OCI-M2 (cell line): ENCODE data around the gene SRPK3.
"Not testable (repeated sequence)": the region's sequence is repeated elsewhere in the genome, so short reads cannot be mapped to it uniquely, and the experiment has no call there.

Source experiments
- DNase-seq: peaks from one replicate; lab custom pipeline; 2025; ENCODE audit not compliant: unreplicated experiment; lab: John Stamatoyannopoulos, UW

SRPK3 gene

DNA sequence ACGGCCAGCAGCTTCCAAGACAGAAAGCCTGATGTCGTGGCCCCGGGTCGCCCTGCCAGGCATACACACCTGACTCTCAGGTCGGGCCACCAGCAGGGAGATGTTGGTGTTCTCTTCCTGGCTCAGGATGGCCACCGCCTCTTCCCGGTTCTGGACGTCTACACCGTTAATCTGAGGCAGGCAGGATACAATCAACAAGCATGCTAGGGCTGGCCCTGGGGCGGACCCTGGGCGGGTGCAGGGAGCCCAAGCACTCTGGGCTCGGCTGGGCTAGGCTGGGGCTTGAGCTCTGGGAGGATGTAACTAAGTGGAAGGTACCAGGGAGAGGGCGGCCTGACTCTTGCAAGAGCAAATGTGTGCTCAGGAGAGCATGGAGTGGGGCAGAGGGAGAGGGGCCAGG is 24.6 kb downstream of the SRPK3 start:
- DNase-seq: no peak

DNA sequence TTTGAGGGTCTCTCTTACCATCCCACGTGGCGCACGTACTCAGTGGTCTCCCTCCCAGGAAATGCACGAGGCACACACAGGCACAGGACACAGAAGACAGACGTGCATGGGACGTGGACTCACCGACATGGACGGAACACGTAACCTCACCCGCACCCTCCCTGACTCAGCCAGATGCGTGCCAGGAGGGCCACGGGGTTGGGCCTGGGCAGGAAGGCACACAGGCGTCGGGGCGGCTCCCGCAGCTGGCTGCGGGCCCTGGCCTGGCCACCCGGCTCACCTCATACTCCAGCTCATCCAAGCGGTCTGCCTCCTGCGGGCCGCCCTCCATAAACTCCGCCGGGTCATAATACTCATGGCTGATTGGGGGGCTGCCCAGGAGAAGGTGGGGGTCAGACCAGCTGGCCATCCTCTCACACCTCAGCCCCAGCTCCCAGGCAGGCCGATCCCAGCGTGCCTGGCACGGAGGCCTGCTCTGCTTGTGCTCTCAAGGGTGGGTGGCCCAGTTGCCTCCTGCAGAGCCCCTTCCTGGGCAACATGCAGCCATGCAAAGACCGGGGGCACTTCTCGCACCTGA is 26.2 kb downstream of the SRPK3 start:
- DNase-seq: no peak

- no peak for DNase-seq
These were observed 27.1 kb downstream of the SRPK3 start for GRCh38 chrX:153807976-153808375.

DNA sequence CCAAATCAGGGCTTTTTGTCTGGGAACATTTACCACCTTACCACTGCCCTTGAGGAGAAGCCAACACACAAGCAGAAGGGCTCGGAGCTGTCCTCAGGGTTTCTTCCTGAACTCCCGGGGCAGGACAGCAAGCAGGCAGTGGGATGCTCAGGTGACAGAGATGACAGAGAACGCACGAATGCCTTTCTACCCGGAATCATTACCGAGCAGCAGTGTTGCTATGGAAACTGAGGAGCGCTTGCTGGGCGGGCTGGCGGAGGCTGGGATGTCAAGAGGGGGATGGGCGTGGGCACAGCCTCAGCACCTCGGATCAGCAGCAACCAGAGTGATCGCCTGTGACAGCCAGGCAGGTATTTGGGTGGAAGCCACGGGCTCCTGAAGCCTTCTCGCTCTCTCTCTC is 31.4 kb downstream of the SRPK3 start:
- no peak for DNase-seq

DNA sequence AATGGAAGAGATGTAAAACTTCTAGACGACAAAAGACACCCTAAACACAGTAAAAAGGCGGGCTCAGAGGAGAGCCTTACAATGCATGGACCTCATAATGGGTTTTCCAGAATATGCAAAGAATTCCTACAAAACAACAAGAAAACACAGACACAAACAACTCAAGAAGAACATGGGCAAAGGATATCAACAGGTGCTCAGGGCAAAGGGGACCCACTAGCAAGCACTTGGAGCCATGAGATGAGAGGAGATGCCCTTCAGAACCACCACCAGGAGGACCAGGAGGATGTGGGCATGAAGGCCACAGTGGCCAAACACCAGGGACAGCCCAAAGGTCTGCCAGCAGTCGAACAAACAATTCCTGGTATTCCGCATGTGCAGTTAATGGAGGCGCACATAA is 32.3 kb downstream of the SRPK3 start:
- no peak for DNase-seq

- DNase-seq: no peak
These were observed 33.9 kb downstream of the SRPK3 start for GRCh38 chrX:153814591-153815315.

DNA sequence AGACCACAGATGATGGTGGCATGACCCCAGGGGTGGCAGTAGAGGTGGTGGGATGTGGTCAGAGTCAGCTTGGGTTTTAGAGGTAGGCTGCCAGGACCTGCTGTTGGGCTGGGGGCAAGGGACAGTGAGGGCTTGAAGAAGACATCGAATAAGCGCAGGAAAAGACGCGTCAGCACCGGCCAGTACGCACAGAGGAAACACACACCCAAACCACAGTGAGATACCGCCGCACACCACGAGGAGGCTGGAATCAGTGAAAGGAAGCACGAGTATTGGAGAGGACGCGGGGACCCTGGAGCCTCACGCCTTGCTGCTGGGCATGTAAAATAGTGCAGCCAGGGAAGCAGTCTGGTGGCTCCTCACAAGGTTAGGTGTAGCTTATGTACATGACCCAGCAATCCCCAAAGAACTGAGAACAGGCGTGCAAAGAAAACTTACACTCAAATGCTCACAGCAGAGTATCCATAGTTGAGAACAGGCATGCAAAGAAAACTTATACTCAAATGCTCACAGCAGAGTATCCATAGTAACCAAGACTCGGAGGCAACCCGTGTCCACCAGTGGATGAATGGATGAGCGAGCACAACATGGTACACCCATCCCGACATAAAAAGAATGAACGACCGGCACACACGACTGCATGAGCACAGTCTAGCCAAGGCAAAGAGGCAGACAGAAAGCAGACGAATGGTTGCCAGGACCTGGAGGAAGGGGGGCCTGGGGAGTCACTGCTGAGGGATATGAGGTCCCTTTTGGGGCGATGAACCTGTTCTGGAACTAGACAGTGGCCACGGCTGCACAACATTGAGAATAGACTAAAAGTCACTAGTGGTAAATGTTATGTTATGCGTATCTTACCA is 36.2 kb downstream of the SRPK3 start:
- DNase-seq: no peak

GRCh38 chrX:153818064-153818463 is 37.2 kb downstream of the SRPK3 start:
- not testable (repeated sequence) for DNase-seq

GRCh38 chrX:153818571-153819383 is 37.9 kb downstream of the SRPK3 start:
- DNase-seq: no peak

DNA sequence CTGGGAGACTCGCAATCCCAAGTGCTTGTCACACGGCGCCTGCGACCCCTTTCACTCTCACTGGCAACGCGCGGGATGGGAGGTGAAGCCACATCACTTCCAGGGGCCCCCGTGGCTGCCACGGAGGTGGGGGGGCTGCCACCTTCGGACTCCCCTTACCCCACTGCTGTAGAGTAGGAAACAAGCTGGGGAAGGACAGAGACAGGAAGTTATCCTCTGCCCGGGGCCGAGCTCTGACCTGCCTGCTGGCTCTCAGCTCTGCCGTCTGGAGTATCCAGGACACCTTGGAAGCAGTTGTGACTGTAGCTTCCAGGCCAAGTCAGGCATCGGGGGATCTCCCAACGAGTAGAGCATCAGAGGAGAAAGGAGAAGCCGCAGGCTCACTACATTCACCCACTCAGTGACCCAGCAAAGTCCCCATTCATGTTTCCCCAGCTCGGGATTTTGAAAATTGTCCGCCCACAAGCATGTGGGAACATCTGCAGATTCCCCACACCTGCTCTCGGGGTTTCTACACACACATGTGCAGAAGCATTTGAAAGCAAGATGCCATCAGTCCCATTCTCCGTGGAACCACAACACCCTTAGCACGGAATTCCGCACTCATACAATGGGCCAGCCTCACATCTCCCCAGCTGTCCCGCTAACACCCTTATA is 38.7 kb downstream of the SRPK3 start:
- DNase-seq: no peak

DNA sequence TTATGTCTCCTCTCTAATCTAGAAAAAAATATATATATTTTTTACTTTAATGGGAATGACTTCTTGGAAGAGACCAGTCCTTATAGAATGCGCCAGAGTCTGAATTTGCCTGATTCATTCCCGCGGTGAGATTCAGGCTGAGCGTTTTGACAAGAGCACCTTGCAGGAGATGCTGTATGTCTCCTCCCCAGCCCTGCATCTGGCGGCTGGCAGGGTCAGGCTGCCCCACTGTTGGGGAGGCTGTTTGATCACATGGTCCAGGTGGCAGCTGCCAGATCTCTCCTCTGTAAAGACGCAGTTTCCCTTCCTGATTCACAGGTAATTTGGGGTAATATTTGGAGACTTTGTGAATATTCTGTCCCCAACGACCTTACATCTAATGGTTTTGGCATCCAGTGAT is 39.8 kb downstream of the SRPK3 start:
- no peak for DNase-seq

DNA sequence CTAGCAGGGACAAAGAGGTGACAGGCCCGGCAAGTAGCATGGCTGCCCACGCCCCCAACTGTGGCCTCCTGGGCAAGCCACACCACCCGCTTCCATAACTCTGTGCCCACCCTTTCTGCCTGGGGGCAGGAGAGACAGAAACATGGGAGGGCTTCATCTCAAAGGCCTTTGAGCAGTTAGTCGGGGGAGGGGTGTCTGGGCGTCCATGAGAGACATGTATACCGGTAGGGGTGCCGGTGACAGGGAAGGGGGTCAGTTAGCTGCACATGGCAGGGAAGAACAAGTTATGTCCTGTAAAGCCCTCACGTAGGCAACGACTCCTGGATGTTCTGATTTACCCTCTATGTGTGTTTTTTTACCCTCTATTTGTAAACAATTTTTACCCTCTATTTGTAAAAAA is 40.2 kb downstream of the SRPK3 start:
- no peak for DNase-seq

DNA sequence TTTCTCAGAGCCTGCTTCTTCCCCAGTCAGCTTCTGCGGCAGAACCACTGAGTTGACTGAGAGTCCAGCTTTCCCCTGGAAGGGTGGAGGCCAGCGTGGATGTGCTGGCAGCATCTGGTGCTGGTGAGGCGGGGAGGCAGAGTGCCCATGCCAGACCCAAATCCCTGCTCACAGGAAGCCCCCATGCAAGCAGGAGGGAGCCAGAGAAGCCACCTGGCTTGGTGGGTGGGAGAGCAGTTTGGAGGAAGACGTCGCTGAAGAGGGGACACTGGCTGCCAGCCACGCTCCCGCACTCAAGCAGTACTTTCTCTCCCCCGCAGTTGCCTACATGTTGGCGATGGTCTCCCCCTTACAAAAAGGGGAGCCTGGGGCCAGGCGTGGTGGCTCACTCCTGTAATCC is 43.5 kb downstream of the SRPK3 start:
- DNase-seq: no peak

GRCh38 chrX:153825042-153825441 is 44.2 kb downstream of the SRPK3 start:
- no peak for DNase-seq

GRCh38 chrX:153827016-153827415 is 46.2 kb downstream of the SRPK3 start:
- DNase-seq: no peak

DNA sequence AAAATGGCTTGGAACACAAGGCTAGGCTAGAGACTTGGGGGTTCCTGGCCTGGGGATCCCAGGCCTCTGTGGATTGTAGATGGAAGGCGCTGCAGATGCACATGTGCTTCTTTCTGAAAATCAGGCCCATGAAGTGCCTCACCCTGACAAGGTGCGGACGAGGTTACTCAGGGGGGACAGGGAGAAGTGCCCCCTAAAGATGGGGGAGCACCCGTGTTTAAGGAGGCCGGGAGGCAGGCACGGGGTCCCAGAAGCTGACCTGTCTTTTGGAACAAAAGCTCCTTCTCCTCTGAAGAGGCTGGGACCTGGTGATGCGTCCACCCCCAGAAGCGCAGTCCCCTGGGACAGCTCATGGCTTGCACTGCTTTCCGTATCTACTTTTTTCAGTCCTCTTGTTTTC is 47.1 kb downstream of the SRPK3 start:
- DNase-seq: no peak

GRCh38 chrX:153828308-153828707 is 47.5 kb downstream of the SRPK3 start:
- no peak for DNase-seq

DNA sequence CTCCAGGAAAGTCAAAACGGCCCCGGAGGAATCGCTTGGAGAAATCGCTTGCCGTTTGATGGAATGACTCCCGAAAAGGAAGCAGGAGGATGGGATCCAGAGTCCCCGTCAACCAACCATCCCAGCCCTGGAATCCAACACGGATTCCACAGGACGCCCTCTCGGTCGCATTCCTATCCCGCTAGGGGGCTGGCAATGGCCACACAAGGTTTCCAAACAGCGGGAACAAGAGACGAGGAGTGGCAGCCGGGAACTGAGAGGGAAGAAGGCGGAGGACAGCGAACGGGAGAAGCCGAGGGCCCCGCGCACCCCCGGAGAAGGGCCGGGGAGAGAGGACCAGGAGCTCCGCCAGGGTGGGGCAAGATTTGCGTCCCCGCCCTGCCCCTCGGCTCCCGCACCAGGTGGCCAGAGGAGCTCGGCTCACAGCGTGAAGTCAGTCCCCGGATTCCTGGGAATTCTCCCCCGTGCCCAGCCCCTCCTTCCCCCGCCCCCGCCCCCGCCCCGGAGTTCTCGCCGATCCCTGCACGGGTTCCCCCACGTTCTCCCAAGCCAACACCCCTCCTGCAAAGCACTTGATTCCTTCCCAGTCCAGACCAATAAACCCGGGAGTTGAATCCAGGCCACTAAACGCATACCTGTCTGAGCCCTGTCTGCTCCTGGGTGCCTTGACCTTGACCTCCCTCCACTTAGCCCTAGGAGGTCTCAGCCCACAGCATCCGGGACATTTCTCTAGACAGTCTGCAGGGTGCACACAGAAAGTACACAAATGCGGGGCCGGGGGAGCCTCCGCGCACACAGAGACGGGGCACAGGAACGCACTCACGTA is 48.1 kb downstream of the SRPK3 start:
- DNase-seq: no peak

- no peak for DNase-seq
These were observed 48.6 kb downstream of the SRPK3 start for GRCh38 chrX:153829549-153829798.
